ENCODE results near the gene SIKE1. TPM values are rescaled to one million over a fixed set of nuclear protein-coding genes. Genes with fewer than 3 reads are reported as not detected.
A peak's percentile ranks its signal among the peaks of the same experiment; 100 is the strongest.
"Not testable (repeated sequence)": the region's sequence is repeated elsewhere in the genome, so short reads cannot be mapped to it uniquely, and the experiment has no call there.

Gene SIKE1
- total RNA-seq, 3 donors from 2014 or later: 34.5 to 35.5 (median 34.7) TPM

- Histone ChIP-seq H3K36me3 (ENCODE audit: low read depth) (no peaks in the 10 kb centered on the region), H3K4me3 (no peak overlapping the region), H3K9me3 (no peaks in the 10 kb centered on the region), H3K4me1 (ENCODE audit: low read depth) (no peaks in the 10 kb centered on the region)
- no peak for TF ChIP-seq CTCF (IDR thresholded peaks at IDR 0.05)
- no peak for ATAC-seq
- intact Hi-C loops (cut with DNase I, micrococcal nuclease): no loop called here
- DNase-seq: no peak
These were observed 22.5 kb upstream of the SIKE1 start for GRCh38 chr1:114803001-114803400.

- TF ChIP-seq CTCF (IDR thresholded peaks at IDR 0.05): no peak
- no peak overlapping the region for H3K4me3 ChIP-seq
- intact Hi-C loops (cut with DNase I, micrococcal nuclease): no loop called here
- H3K9me3 ChIP-seq: no peaks in the 10 kb centered on the region
- H3K4me1 ChIP-seq (ENCODE audit: low read depth): no peaks in the 10 kb centered on the region
- H3K36me3 ChIP-seq (ENCODE audit: low read depth): no peaks in the 10 kb centered on the region
- ATAC-seq (no peak), DNase-seq (no peak)
These were observed 13.6 kb upstream of the SIKE1 start for GRCh38 chr1:114794038-114794437.

GRCh38 chr1:114790581-114790980 lies 10.1 kb upstream of the SIKE1 start:
- H3K4me3 ChIP-seq; H3K36me3 ChIP-seq (ENCODE audit: low read depth); intact Hi-C loops (cut with DNase I, micrococcal nuclease); H3K4me1 ChIP-seq (ENCODE audit: low read depth); H3K9me3 ChIP-seq; DNase-seq; ATAC-seq: not testable (repeated sequence)

- DNase-seq; ATAC-seq; intact Hi-C loops (cut with DNase I, micrococcal nuclease): not testable (repeated sequence)
These were observed 6.0 kb upstream of the SIKE1 start for GRCh38 chr1:114786440-114786839.

GRCh38 chr1:114782476-114782875 lies 2.0 kb upstream of the SIKE1 start:
- intact Hi-C loops (cut with DNase I, micrococcal nuclease): no loop called here
- ATAC-seq (no peak), DNase-seq (no peak)
- TF ChIP-seq CTCF (IDR thresholded peaks at IDR 0.05): no peak
- Histone ChIP-seq H3K4me1 (ENCODE audit: low read depth) (no peaks in the 10 kb centered on the region), H3K9me3 (peaks cover 2% of the 10 kb centered on the region), H3K4me3 (no peak overlapping the region), H3K36me3 (ENCODE audit: low read depth) (no peaks in the 10 kb centered on the region)

More at GRCh38 chr1:114786440-114786839, 6.0 kb upstream of the SIKE1 start:
- not testable (repeated sequence) for H3K4me3 ChIP-seq; H3K9me3 ChIP-seq; H3K4me1 ChIP-seq (ENCODE audit: low read depth); H3K36me3 ChIP-seq (ENCODE audit: low read depth)

- ATAC-seq (no peak), DNase-seq (no peak)
- H3K4me3 ChIP-seq: peak overlapping the region; percentile 48
- no peaks in the 10 kb centered on the region for H3K4me1 ChIP-seq (ENCODE audit: low read depth)
- intact Hi-C loops (cut with DNase I, micrococcal nuclease): no loop called here
- no peak for TF ChIP-seq CTCF (IDR thresholded peaks at IDR 0.05)
- no peaks in the 10 kb centered on the region for H3K9me3 ChIP-seq
- no peaks in the 10 kb centered on the region for H3K36me3 ChIP-seq (ENCODE audit: low read depth)
These were observed 763 bp downstream of the SIKE1 start for GRCh38 chr1:114779722-114780121.

GRCh38 chr1:114776726-114777125 lies 3.8 kb downstream of the SIKE1 start:
- DNase-seq; intact Hi-C loops (cut with DNase I, micrococcal nuclease); H3K4me3 ChIP-seq; H3K9me3 ChIP-seq; H3K4me1 ChIP-seq (ENCODE audit: low read depth); ATAC-seq; H3K36me3 ChIP-seq (ENCODE audit: low read depth): not testable (repeated sequence)

All from mucosa of descending colon (tissue), 3 donors.